G401.6 (cell line): Measurements from ENCODE around the gene GIMAP2.
"Not testable (repeated sequence)": the region's sequence is repeated elsewhere in the genome, so short reads cannot be mapped to it uniquely, and the experiment has no call there.

Source experiments
- FAIRE-seq: peaks from 2 replicates; lab custom pipeline; 2012; peaks lifted over from hg19 to GRCh38; lab: Jason Lieb, UNC

GIMAP2 gene

GRCh38 chr7:150685219-150686029 lies at the start of gene GIMAP2:
Gene GIMAP2, plus strand, starts transcription at chr7:150685706. Its CDS starts 1,354 bp downstream, at chr7:150687060.
- FAIRE-seq, result no peak

GRCh38 chr7:150641854-150642253 lies 43.7 kb upstream of the GIMAP2 start:
- no peak for FAIRE-seq

- no peak for FAIRE-seq
These were observed 42.6 kb upstream of the GIMAP2 start for GRCh38 chr7:150642926-150643325.

- FAIRE-seq, result no peak
These were observed 40.1 kb upstream of the GIMAP2 start for GRCh38 chr7:150645259-150646020.

GRCh38 chr7:150648353-150649079 lies 37.0 kb upstream of the GIMAP2 start:
- FAIRE-seq, result no peak

GRCh38 chr7:150649080-150649385 lies 36.5 kb upstream of the GIMAP2 start:
- FAIRE-seq, result no peak

- no peak for FAIRE-seq
These were observed 30.8 kb upstream of the GIMAP2 start for GRCh38 chr7:150654692-150655091.

- no peak for FAIRE-seq
These were observed 29.5 kb upstream of the GIMAP2 start for GRCh38 chr7:150656047-150656446.

- no peak for FAIRE-seq
These were observed 28.0 kb upstream of the GIMAP2 start for GRCh38 chr7:150657526-150657925.

- FAIRE-seq, result no peak
These were observed 24.4 kb upstream of the GIMAP2 start for GRCh38 chr7:150660939-150661613.

GRCh38 chr7:150662821-150663220 lies 22.7 kb upstream of the GIMAP2 start:
- not testable (repeated sequence) for FAIRE-seq

GRCh38 chr7:150663802-150664494 lies 21.6 kb upstream of the GIMAP2 start:
- FAIRE-seq, result no peak

- no peak for FAIRE-seq
These were observed 20.3 kb upstream of the GIMAP2 start for GRCh38 chr7:150665089-150665748.

- FAIRE-seq, result no peak
These were observed 19.6 kb upstream of the GIMAP2 start for GRCh38 chr7:150665896-150666295.

GRCh38 chr7:150666412-150666811 lies 19.1 kb upstream of the GIMAP2 start:
- FAIRE-seq, result no peak

- FAIRE-seq, result no peak
These were observed 17.0 kb upstream of the GIMAP2 start for GRCh38 chr7:150668472-150668911.

- no peak for FAIRE-seq
These were observed 16.5 kb upstream of the GIMAP2 start for GRCh38 chr7:150668977-150669376.

GRCh38 chr7:150671798-150672585 lies 13.5 kb upstream of the GIMAP2 start:
- not testable (repeated sequence) for FAIRE-seq

- no peak for FAIRE-seq
These were observed 9.8 kb upstream of the GIMAP2 start for GRCh38 chr7:150675714-150676113.

- FAIRE-seq, result not testable (repeated sequence)
These were observed 9.2 kb upstream of the GIMAP2 start for GRCh38 chr7:150676276-150676675.
